Large intestine (tissue), 3 donors: ENCODE measurements around the gene POLR3H. TPM values are rescaled to one million over a fixed set of nuclear protein-coding genes. Genes with fewer than 3 reads are reported as not detected.

Source experiments
- DNase-seq, 2 donors: peaks; one replicate each; pipeline versions ENCODE4 v3.0.0 to v3.0.0-alpha.2; 2013
- H3K27ac ChIP-seq: one replicate; pipeline ENCODE4 v1.5.1; 2013; ENCODE audit warnings: low read length
- H3K27me3 ChIP-seq: 2 replicates; pipeline ENCODE4 v1.6.1; 2013; ENCODE audit warnings: low read length; ENCODE audit not compliant: control insufficient read depth, insufficient read depth
- H3K36me3 ChIP-seq: 2 replicates; pipeline ENCODE4 v1.6.1; 2013; ENCODE audit warnings: low read length; ENCODE audit not compliant: control insufficient read depth, insufficient read depth
- H3K4me1 ChIP-seq: one replicate; pipeline ENCODE4 v1.6.1; 2013; ENCODE audit warnings: low read length; ENCODE audit not compliant: control insufficient read depth, insufficient read depth
- H3K4me3 ChIP-seq: one replicate; pipeline ENCODE4 v1.5.1; 2013; ENCODE audit warnings: low read length
- H3K9me3 ChIP-seq: one replicate; pipeline ENCODE4 v1.6.1; 2013; ENCODE audit warnings: mild to moderate bottlenecking, low read depth, low read length, moderate library complexity; ENCODE audit not compliant: control insufficient read depth
- WGBS: methylation state at CpG from one replicate; pipeline ENCODE4 v1.1.5; 2013; ENCODE audit warnings: low lambda C conversion rate; ENCODE audit not compliant: insufficient coverage; 5-methylcytosine and 5-hydroxymethylcytosine counted together
- polyA plus RNA-seq: library from polyadenylated mRNA; unstranded; fragments of 120-200 nt; gene quantifications from one replicate; pipeline ENCODE4 v1.2.1, GENCODE V29; 2013

POLR3H gene
- polyA plus RNA-seq, 1 donor = 12.4 TPM

- Histone ChIP-seq H3K4me1 (peaks cover 10% of the 10 kb centered on the region), H3K27me3 (peaks cover 13% of the 10 kb centered on the region), H3K4me3 (no peak overlapping the region), H3K36me3 (no peaks in the 10 kb centered on the region), H3K27ac (no peak overlapping the region), H3K9me3 (no peaks in the 10 kb centered on the region)
- DNase-seq = no peak
- WGBS = 100% methylated on average over 1 of the region's 10 CpGs
These were observed 12.3 kb upstream of the POLR3H start for GRCh38 chr22:41556561-41556960.

- DNase-seq = no peak
- no CpG with 5 or more reads among the region's 7 CpGs for WGBS
- Histone ChIP-seq H3K27ac (no peak overlapping the region), H3K4me1 (peaks cover 12% of the 10 kb centered on the region), H3K36me3 (no peaks in the 10 kb centered on the region), H3K4me3 (no peak overlapping the region), H3K27me3 (peaks cover 4% of the 10 kb centered on the region), H3K9me3 (no peaks in the 10 kb centered on the region)
These were observed 11.2 kb upstream of the POLR3H start for GRCh38 chr22:41555325-41555982.

- H3K27me3 ChIP-seq = no peaks in the 10 kb centered on the region
- no peaks in the 10 kb centered on the region for H3K9me3 ChIP-seq
- H3K36me3 ChIP-seq = no peaks in the 10 kb centered on the region
- DNase-seq = no peak
- H3K27ac ChIP-seq = no peak overlapping the region
- H3K4me1 ChIP-seq = peaks cover 9% of the 10 kb centered on the region
- 60% methylated on average over 1 of the region's 11 CpGs for WGBS
- H3K4me3 ChIP-seq = no peak overlapping the region
These were observed 7.8 kb upstream of the POLR3H start for GRCh38 chr22:41551877-41552582.

- Histone ChIP-seq H3K36me3 (no peaks in the 10 kb centered on the region), H3K9me3 (no peaks in the 10 kb centered on the region), H3K27me3 (no peaks in the 10 kb centered on the region), H3K27ac (no peak overlapping the region), H3K4me1 (peaks cover 8% of the 10 kb centered on the region), H3K4me3 (no peak overlapping the region)
- DNase-seq = no peak
- no CpG with 5 or more reads among the region's 12 CpGs for WGBS
These were observed 6.8 kb upstream of the POLR3H start for GRCh38 chr22:41550952-41551491.

GRCh38 chr22:41548830-41549211 lies 4.6 kb upstream of the POLR3H start:
- no CpG with 5 or more reads among the region's 5 CpGs for WGBS
- Histone ChIP-seq H3K36me3 (no peaks in the 10 kb centered on the region), H3K27ac (peak overlapping the region; percentile 43)

GRCh38 chr22:41544671-41545476 lies 604 bp upstream of the POLR3H start:
- Histone ChIP-seq H3K27me3 (no peaks in the 10 kb centered on the region), H3K4me1 (peaks cover 10% of the 10 kb centered on the region), H3K9me3 (no peaks in the 10 kb centered on the region), H3K27ac (no peak overlapping the region), H3K4me3 (peak overlapping the region; percentile 100), H3K36me3 (peaks cover 10% of the 10 kb centered on the region)
- no peak for DNase-seq
- 47% methylated on average over 4 of the region's 21 CpGs for WGBS

More at GRCh38 chr22:41548830-41549211, 4.6 kb upstream of the POLR3H start:
- H3K9me3 ChIP-seq = no peaks in the 10 kb centered on the region
- H3K4me3 ChIP-seq = no peak overlapping the region
- no peak for DNase-seq
- H3K27me3 ChIP-seq = no peaks in the 10 kb centered on the region
- H3K4me1 ChIP-seq = peaks cover 11% of the 10 kb centered on the region

GRCh38 chr22:41542224-41542623 lies 2.0 kb downstream of the POLR3H start:
- Histone ChIP-seq H3K4me3 (no peak overlapping the region), H3K36me3 (peaks cover 30% of the 10 kb centered on the region), H3K27me3 (no peaks in the 10 kb centered on the region), H3K9me3 (no peaks in the 10 kb centered on the region), H3K27ac (no peak overlapping the region), H3K4me1 (peaks cover 10% of the 10 kb centered on the region)
- no peak for DNase-seq
- WGBS = no CpG with 5 or more reads among the region's 4 CpGs

GRCh38 chr22:41541484-41541883 lies 2.8 kb downstream of the POLR3H start:
- DNase-seq = no peak
- Histone ChIP-seq H3K4me3 (no peak overlapping the region), H3K36me3 (peaks cover 34% of the 10 kb centered on the region), H3K27ac (no peak overlapping the region), H3K4me1 (peaks cover 10% of the 10 kb centered on the region), H3K27me3 (no peaks in the 10 kb centered on the region), H3K9me3 (no peaks in the 10 kb centered on the region)
- no CpG with 5 or more reads among the region's 3 CpGs for WGBS

GRCh38 chr22:41540365-41540764 lies 3.9 kb downstream of the POLR3H start:
- H3K27ac ChIP-seq = no peak overlapping the region

GRCh38 chr22:41540006-41540315 lies 4.3 kb downstream of the POLR3H start:
- no peak for DNase-seq
- Histone ChIP-seq H3K4me1 (peaks cover 9% of the 10 kb centered on the region), H3K27me3 (no peaks in the 10 kb centered on the region), H3K36me3 (peaks cover 34% of the 10 kb centered on the region), H3K9me3 (no peaks in the 10 kb centered on the region), H3K4me3 (no peak overlapping the region), H3K27ac (no peak overlapping the region)
- no CpG with 5 or more reads among the region's 3 CpGs for WGBS

More at GRCh38 chr22:41540365-41540764, 3.9 kb downstream of the POLR3H start:
- Histone ChIP-seq H3K27me3 (no peaks in the 10 kb centered on the region), H3K36me3 (peaks cover 34% of the 10 kb centered on the region), H3K4me1 (peaks cover 10% of the 10 kb centered on the region), H3K4me3 (no peak overlapping the region), H3K9me3 (no peaks in the 10 kb centered on the region)
- no peak for DNase-seq
- WGBS = 100% methylated on average over 1 of the region's 7 CpGs
